Heart right ventricle (tissue), 16 donors: ENCODE data around the gene WFDC1. TPM values are rescaled to one million over a fixed set of nuclear protein-coding genes. Genes with fewer than 3 reads are reported as not detected.

Experiments
- ATAC-seq, 8 donors: fragments of 200-7000 bp; cut with Tn5 transposase; one replicate each; pipeline ENCODE4 v1.9.1; 2020; ENCODE audit warnings: mild to moderate bottlenecking in 8 of 8, moderate library complexity in 8 of 8, moderate number of reproducible peaks in 1 of 8
- DNase-seq, 2 donors: peaks; one replicate each; pipeline ENCODE4 v3.0.0-alpha.2; 2020
- H3K27ac ChIP-seq, 10 donors: fragments of 200-600 bp; sonication (generic) in 2 of 10; one replicate each; pipeline versions ENCODE4 v1.5.0 to v1.8.0; 2020 to 2022; ENCODE audit warnings: mild to moderate bottlenecking in 3 of 10
- H3K27me3 ChIP-seq, 7 donors: fragments of 200-600 bp; one replicate each; pipeline ENCODE4 v1.8.0; 2021 to 2022; ENCODE audit warnings: mild to moderate bottlenecking in 2 of 7
- H3K36me3 ChIP-seq, 9 donors: fragments of 200-600 bp; sonication (generic) in 1 of 9; one replicate each; pipeline versions ENCODE4 v1.5.0 to v1.8.0; 2020 to 2022; ENCODE audit warnings: mild to moderate bottlenecking in 2 of 9
- H3K4me1 ChIP-seq, 9 donors: fragments of 200-600 bp; sonication (generic) in 1 of 9; one replicate each; pipeline versions ENCODE4 v1.5.0 to v1.8.0; 2020 to 2022; ENCODE audit warnings: mild to moderate bottlenecking in 4 of 9
- H3K4me3 ChIP-seq, 10 donors: fragments of 200-600 bp; sonication (generic) in 2 of 10; one replicate each; pipeline versions ENCODE4 v1.5.0 to v1.8.0; 2020 to 2022; ENCODE audit warnings: mild to moderate bottlenecking in 7 of 10, moderate library complexity in 2 of 10
- H3K9me3 ChIP-seq, 11 donors: fragments of 200-600 bp in 10 of 11; sonication (generic) in 2 of 11; one replicate each; pipeline versions ENCODE4 v1.5.0 to v1.8.0; 2013 to 2022; ENCODE audit warnings: mild to moderate bottlenecking in 2 of 11, control low read depth in 1 of 11, moderate library complexity in 1 of 11
- CTCF ChIP-seq, 9 donors: fragments of 200-600 bp; sonication (generic) in 2 of 9; IDR thresholded peaks; one replicate each; pipeline versions ENCODE4 v1.5.0 to v1.8.0; 2021 to 2022; ENCODE audit warnings: antibody characterized with exemption in 9 of 9, mild to moderate bottlenecking in 5 of 9, moderate library complexity in 1 of 9
- WGBS, 2 donors: extraction: QIAGEN DNeasy Blood & Tissue Kit; methylation state at CpG; one replicate each; pipeline ENCODE4 v1.1.7; 2013; ENCODE audit warnings: inconsistent platforms in 1 of 2; 5-methylcytosine and 5-hydroxymethylcytosine counted together
- intact Hi-C, 10 donors: fragments of 100-400 bp; cut with DNase I; formaldehyde crosslinking; loops; one replicate each; pipeline versions ENCODE4 v1.11.1 to v1.14.2; 2022
- polyA plus RNA-seq, 2 donors: library from polyadenylated mRNA; stranded (reverse); fragments of 200-250 nt; gene quantifications; one replicate each; pipeline ENCODE4 v1.2.3, GENCODE V29; 2013
- total RNA-seq, 10 donors: library from RNA; stranded (reverse); fragmentation: NEBNext Ultra II Directional in 3 of 10; extraction: Animal tissue kit (Norgen Biotek cat#: 25700) in 3 of 10; gene quantifications; one replicate each; pipeline versions ENCODE4 v1.2.1 to v1.2.4, GENCODE V29; 2021 to 2023
- donor health status: Arrhythmogenic right ventricular cardiomyopathy.
- donor health status: ischemic (EF 13 %, LVEDD 7.1; RV severe dilation, severe dysfunction).
- donor health status: healthy with polysubstance abuse.
- donor health status: DM: no; HTN: yes; CAD: no.
- donor health status: DM: no; HTN: no; CAD: no.
- donor health status: ischemic (EF 25% LVEDD 6.9; RV normal size, moderate dysfunction).
- donor health status: ischemic (EF 25% LVEDD 5.7; RV mildly dilated, moderate dysfunction).
- donor health status: healthy.
- donor health status: DM: yes; HTN: yes; CAD: no.
- donor health status: Ischemic cardiomyopathy.
- donor health status: ischemic (EF 35%, LVEDD 5.7; RV mildly dilated, moderate dysfunction).
- donor health status: nonischemic (EF 11% LVEDD 7.7; RV severe dilation, severe dysfunction).
- donor health status: DM: yes; HTN: yes; CAD: no.
- donor health status: PGD.
- donor health status: ischemic (EF 29% LVEDD 5.4; RV normal size, mild dysfunction).
- donor health status: nonischemic (EF 23%, LVEDD 6.1; RV moderate dilation, normal function).

WFDC1 gene
- total and polyA plus RNA-seq, 12 donors, result 0.55 to 5.7 (median 1.1) TPM

GRCh38 chr16:84271866-84272265, 22.8 kb upstream of the WFDC1 start:
- intact Hi-C loops, result no loop called here
- ATAC-seq (no peak), DNase-seq (no peak)
- no peak for TF ChIP-seq CTCF (IDR thresholded peaks at IDR 0.05)
- H3K9me3 ChIP-seq, result no peaks in the 10 kb centered on the region
- peaks cover 0 to 40% (median 4%) of the 10 kb centered on the region in 7 donors for H3K27me3 ChIP-seq
- no peak overlapping the region for H3K4me3 ChIP-seq
- no peaks in the 10 kb centered on the region for H3K4me1 ChIP-seq
- H3K27ac ChIP-seq, result no peak overlapping the region
- no peaks in the 10 kb centered on the region for H3K36me3 ChIP-seq
- 63 to 72% methylated on average over 4 of the region's 4 CpGs for WGBS, 2 donors

GRCh38 chr16:84272740-84273320, 21.8 kb upstream of the WFDC1 start:
- ATAC-seq, result no peak
- Histone ChIP-seq H3K4me3 (no peak overlapping the region), H3K4me1 (no peaks in the 10 kb centered on the region), H3K9me3 (no peaks in the 10 kb centered on the region), H3K36me3 (no peaks in the 10 kb centered on the region), H3K27me3 (peaks cover 0 to 38% (median 4%) of the 10 kb centered on the region in 7 donors), H3K27ac (no peak overlapping the region)
- no peak for DNase-seq
- WGBS, 2 donors, result 22 to 58% methylated on average over 1 of the region's 1 CpG
- TF ChIP-seq CTCF (IDR thresholded peaks at IDR 0.05), result no peak
- intact Hi-C loops, result no loop called here

- Histone ChIP-seq H3K27ac (no peak overlapping the region), H3K9me3 (no peaks in the 10 kb centered on the region), H3K4me3 (no peak overlapping the region), H3K36me3 (no peaks in the 10 kb centered on the region), H3K27me3 (peaks cover 0 to 34% (median 4%) of the 10 kb centered on the region in 7 donors), H3K4me1 (no peaks in the 10 kb centered on the region)
- DNase-seq (no peak), ATAC-seq (no peak)
- no peak for TF ChIP-seq CTCF (IDR thresholded peaks at IDR 0.05)
- 79 to 92% methylated on average over 9 of the region's 9 CpGs for whole genome bisulfite sequencing, 2 donors
- intact Hi-C loops, result no loop called here
Observed at GRCh38 chr16:84274515-84274914, 20.2 kb upstream of the WFDC1 start.

GRCh38 chr16:84275585-84276151, 19.0 kb upstream of the WFDC1 start:
- Histone ChIP-seq H3K4me3 (no peak overlapping the region), H3K36me3 (no peaks in the 10 kb centered on the region), H3K27me3 (peaks cover 0 to 34% (median 4%) of the 10 kb centered on the region in 7 donors), H3K9me3 (no peaks in the 10 kb centered on the region), H3K4me1 (no peaks in the 10 kb centered on the region), H3K27ac (no peak overlapping the region)
- ATAC-seq (no peak), DNase-seq (no peak)
- WGBS, 2 donors, result 78 to 87% methylated on average over 6 of the region's 6 CpGs
- intact Hi-C loops, result loop anchor here in 8 of 10 donors (2.0 to 5.0 kb wide), 4 partner anchors 33 to 209 kb away; no protein-coding TSS in a partner anchor
- TF ChIP-seq CTCF (IDR thresholded peaks at IDR 0.05), result no peak
